OCI-LY7 (cell line): ENCODE results near the gene DGKQ. TPM values are rescaled to one million over a fixed set of nuclear protein-coding genes. Genes with fewer than 3 reads are reported as not detected.
A peak's percentile ranks its signal among the peaks of the same experiment; 100 is the strongest.

Experiments
- BruUV-seq: library from RNA; stranded (reverse); fragments of 400-500 nt; replicated peaks from 2 replicates; lab custom pipeline; 2021; lab: Mats Ljungman, UMichigan
- CTCF ChIA-PET: fragments of 300-600 bp; sonication (Branson Sonifier 250); formaldehyde crosslinking; loops from one replicate; lab custom pipeline; 2022; ENCODE audit warnings: antibody characterized with exemption; ENCODE audit not compliant: unreplicated experiment; lab: Charles Lee
- POLR2A ChIA-PET: fragments of 300-600 bp; sonication (Branson Sonifier 250); formaldehyde crosslinking; loops from one replicate; lab custom pipeline; 2022; ENCODE audit warnings: antibody characterized with exemption; lab: Charles Lee
- DNase-seq: peaks from one replicate; pipeline ENCODE4 v3.0.0-alpha.2; 2015; ENCODE audit warnings: low spot score
- H2AFZ ChIP-seq: fragments of 200-600 bp; sonication (generic), shearing (Covaris generic); 2 replicates; pipeline ENCODE4 v1.6.1; 2014; ENCODE audit warnings: mild to moderate bottlenecking, antibody characterized with exemption, low read length, moderate library complexity
- H3K27ac ChIP-seq: fragments of 200-600 bp; sonication (generic); 2 replicates; pipeline ENCODE4 v1.5.1; 2014; ENCODE audit warnings: mixed run types, low read depth, mild to moderate bottlenecking, moderate library complexity, low read length, inconsistent platforms; ENCODE audit not compliant: poor library complexity, severe bottlenecking
- H3K36me3 ChIP-seq: fragments of 200-600 bp; sonication (generic); 2 replicates; pipeline ENCODE4 v1.6.1; 2014; ENCODE audit warnings: mild to moderate bottlenecking, antibody characterized with exemption, low read length, moderate library complexity, mixed read lengths; ENCODE audit not compliant: insufficient read depth
- H3K4me1 ChIP-seq: fragments of 200-600 bp; sonication (generic); 2 replicates; pipeline ENCODE4 v1.5.1; 2014; ENCODE audit warnings: mild to moderate bottlenecking, low read length; ENCODE audit not compliant: insufficient read depth, poor library complexity, severe bottlenecking
- H3K4me2 ChIP-seq: fragments of 200-600 bp; sonication (generic); 2 replicates; pipeline ENCODE4 v1.6.1; 2014; ENCODE audit warnings: mild to moderate bottlenecking, low read length
- H3K4me3 ChIP-seq: fragments of 200-600 bp; sonication (generic); 2 replicates; pipeline ENCODE4 v1.5.1; 2014; ENCODE audit warnings: mild to moderate bottlenecking, low read depth, low read length; ENCODE audit not compliant: poor library complexity, severe bottlenecking
- H3K79me2 ChIP-seq: fragments of 200-600 bp; sonication (generic); 2 replicates; pipeline ENCODE4 v1.6.1; 2016; ENCODE audit warnings: low read depth, mild to moderate bottlenecking, low read length, moderate library complexity, mixed read lengths; ENCODE audit not compliant: insufficient read depth
- H3K9me2 ChIP-seq: fragments of 200-600 bp; sonication (generic); 2 replicates; pipeline ENCODE4 v1.6.1; 2016; ENCODE audit warnings: mild to moderate bottlenecking, low read length, mixed read lengths; ENCODE audit not compliant: insufficient read depth
- H3K9me3 ChIP-seq: fragments of 200-600 bp; sonication (generic); 2 replicates; pipeline ENCODE4 v1.6.1; 2014; ENCODE audit warnings: mild to moderate bottlenecking, mixed run types, low read length, mixed read lengths
- H4K20me1 ChIP-seq: fragments of 200-600 bp; sonication (generic); 2 replicates; pipeline ENCODE4 v1.6.1; 2014; ENCODE audit warnings: mild to moderate bottlenecking, antibody characterized with exemption, low read length, moderate library complexity, mixed read lengths; ENCODE audit not compliant: insufficient read depth
- EZH2phosphoT487 ChIP-seq: fragments of 200-600 bp; sonication (generic); IDR thresholded peaks from 2 replicates; pipeline ENCODE4 v1.6.1; 2018; ENCODE audit warnings: low read depth, borderline replicate concordance, mild to moderate bottlenecking, mixed run types, antibody characterized with exemption, low read length, moderate library complexity, mixed read lengths
- intact Hi-C: fragments of 100-400 bp; cut with micrococcal nuclease; formaldehyde crosslinking; loops from one replicate; pipeline ENCODE4 v1.10.0; 2022; ENCODE audit not compliant: unreplicated experiment
- total RNA-seq, 2 experiments: library from RNA; depleted of rRNA in 1 of 2; stranded (reverse); fragments of >200 nt in 1 of 2; shearing (Covaris generic) in 1 of 2; gene quantifications; 2 replicates each; pipeline ENCODE4 v1.2.3, GENCODE V29; 2014 to 2022
- TF ChIP-seq, protein P1 (sequence below): fragments of 200-600 bp; sonication (generic); conservative IDR thresholded peaks from 2 replicates; pipeline ENCODE4 v1.5.1; 2014; ENCODE audit warnings: mild to moderate bottlenecking, antibody characterized with exemption, low read length, moderate library complexity, mixed read lengths

Gene DGKQ
- total RNA-seq, 2 experiments from 2014 or later = 11.3 to 15.2 TPM

DNA sequence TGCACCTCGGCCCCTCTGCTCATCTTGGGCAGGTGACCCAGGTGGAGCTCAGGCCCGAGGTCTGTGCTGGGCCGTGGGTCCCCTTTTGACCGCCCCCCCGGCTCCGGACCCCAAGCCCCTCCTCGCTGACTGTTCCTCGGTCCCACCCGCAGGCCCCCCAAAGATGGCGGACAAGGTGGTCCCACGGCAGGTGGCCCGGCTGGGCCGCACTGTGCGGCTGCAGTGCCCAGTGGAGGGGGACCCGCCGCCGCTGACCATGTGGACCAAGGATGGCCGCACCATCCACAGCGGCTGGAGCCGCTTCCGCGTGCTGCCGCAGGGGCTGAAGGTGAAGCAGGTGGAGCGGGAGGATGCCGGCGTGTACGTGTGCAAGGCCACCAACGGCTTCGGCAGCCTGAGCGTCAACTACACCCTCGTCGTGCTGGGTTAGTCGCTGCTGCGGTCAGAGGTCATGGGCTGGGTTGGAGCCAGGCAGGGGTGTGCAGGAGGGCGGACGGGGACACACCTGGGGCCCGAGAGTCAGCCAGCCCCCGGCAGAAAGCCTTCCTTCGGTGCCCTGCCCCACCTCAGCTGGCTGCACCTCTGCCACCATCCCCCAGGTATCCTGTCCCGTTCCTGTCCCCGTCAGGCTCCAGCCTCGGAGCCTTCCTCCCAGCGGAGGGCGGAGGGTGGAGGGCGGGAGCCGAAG is 48.8 kb upstream of the DGKQ start:
- POLR2A ChIA-PET = no interaction called here
- H3K27ac ChIP-seq = no peak overlapping the region
- intact Hi-C loops = no loop called here
- H3K4me1 ChIP-seq = peaks cover 25% of the 10 kb centered on the region
- DNase-seq = no peak
- no peaks in the 10 kb centered on the region for H3K9me2 ChIP-seq
- H2AFZ ChIP-seq = no peak overlapping the region
- BruUV-seq = no TSS peak
- CTCF ChIA-PET = no interaction called here
- H3K36me3 ChIP-seq = no peaks in the 10 kb centered on the region
- H3K4me2 ChIP-seq = no peak overlapping the region
- no peaks in the 10 kb centered on the region for H3K79me2 ChIP-seq
- H4K20me1 ChIP-seq = no peaks in the 10 kb centered on the region
- H3K4me3 ChIP-seq = no peak overlapping the region
- no peak for TF ChIP-seq EZH2phosphoT487
- TF ChIP-seq, protein P1, sequence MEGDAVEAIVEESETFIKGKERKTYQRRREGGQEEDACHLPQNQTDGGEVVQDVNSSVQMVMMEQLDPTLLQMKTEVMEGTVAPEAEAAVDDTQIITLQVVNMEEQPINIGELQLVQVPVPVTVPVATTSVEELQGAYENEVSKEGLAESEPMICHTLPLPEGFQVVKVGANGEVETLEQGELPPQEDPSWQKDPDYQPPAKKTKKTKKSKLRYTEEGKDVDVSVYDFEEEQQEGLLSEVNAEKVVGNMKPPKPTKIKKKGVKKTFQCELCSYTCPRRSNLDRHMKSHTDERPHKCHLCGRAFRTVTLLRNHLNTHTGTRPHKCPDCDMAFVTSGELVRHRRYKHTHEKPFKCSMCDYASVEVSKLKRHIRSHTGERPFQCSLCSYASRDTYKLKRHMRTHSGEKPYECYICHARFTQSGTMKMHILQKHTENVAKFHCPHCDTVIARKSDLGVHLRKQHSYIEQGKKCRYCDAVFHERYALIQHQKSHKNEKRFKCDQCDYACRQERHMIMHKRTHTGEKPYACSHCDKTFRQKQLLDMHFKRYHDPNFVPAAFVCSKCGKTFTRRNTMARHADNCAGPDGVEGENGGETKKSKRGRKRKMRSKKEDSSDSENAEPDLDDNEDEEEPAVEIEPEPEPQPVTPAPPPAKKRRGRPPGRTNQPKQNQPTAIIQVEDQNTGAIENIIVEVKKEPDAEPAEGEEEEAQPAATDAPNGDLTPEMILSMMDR = no peak
- no peaks in the 10 kb centered on the region for H3K9me3 ChIP-seq

DNA sequence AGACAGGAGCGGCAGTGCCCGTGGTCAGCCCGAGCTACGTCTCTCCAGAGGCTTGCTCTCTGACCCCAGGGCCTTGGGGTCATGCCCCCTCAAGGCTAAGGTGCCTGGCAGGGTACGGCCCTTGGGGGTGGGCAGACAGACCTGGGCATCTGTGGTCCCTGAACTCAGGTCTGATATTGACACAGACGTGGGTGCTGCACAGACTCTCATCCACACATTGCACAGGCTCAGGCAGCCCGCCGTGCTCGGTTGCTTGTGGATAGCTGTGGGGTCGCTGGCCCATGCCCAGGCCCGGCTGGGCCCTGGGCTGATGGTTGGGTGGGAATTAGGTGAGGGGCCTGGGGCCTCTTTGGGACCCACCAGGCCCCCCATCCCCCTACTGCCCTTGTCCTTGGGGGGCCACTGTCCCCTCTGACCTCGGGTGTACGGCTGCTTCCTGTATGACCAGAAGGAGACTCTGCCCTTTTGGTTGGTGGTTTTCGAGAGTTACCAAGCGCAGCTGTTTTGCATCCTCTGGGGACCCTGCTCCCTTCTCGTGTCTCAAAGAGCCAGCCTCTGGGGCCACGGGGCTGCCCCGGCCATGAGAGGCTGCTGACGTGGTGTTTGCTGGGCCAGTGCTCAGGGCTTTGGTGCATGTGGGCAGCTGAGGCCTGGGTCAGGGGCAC is 48.1 kb upstream of the DGKQ start:
- POLR2A ChIA-PET = no interaction called here

More for the DNA sequence above, 48.1 kb upstream of the DGKQ start:
- intact Hi-C loops = no loop called here
- Histone ChIP-seq H3K79me2 (no peaks in the 10 kb centered on the region), H3K4me2 (peak overlapping the region; percentile 11; the same call in 1 of the 2 replicates), H3K4me1 (peaks cover 21% of the 10 kb centered on the region), H3K36me3 (no peaks in the 10 kb centered on the region), H4K20me1 (no peaks in the 10 kb centered on the region), H3K9me2 (no peaks in the 10 kb centered on the region), H3K27ac (no peak overlapping the region), H3K9me3 (no peaks in the 10 kb centered on the region), H3K4me3 (no peak overlapping the region), H2AFZ (no peak overlapping the region)
- CTCF ChIA-PET = no interaction called here
- peak; percentile 57 for DNase-seq
- TF ChIP-seq, protein P1 = no peak
- no peak for TF ChIP-seq EZH2phosphoT487
- BruUV-seq = no TSS peak
